Erythroblast (primary cell): ENCODE results near the gene EPHA4.

Experiments
- GATA1 ChIP-seq: IDR thresholded peaks from 2 replicates; pipeline ENCODE4 v1.6.1; 2011; ENCODE audit warnings: low read depth, mild to moderate bottlenecking, control low read depth, low read length, moderate library complexity
- POLR2A ChIP-seq: IDR thresholded peaks from 2 replicates; pipeline ENCODE4 v1.6.1; 2011; ENCODE audit warnings: mild to moderate bottlenecking, low read length

DNA sequence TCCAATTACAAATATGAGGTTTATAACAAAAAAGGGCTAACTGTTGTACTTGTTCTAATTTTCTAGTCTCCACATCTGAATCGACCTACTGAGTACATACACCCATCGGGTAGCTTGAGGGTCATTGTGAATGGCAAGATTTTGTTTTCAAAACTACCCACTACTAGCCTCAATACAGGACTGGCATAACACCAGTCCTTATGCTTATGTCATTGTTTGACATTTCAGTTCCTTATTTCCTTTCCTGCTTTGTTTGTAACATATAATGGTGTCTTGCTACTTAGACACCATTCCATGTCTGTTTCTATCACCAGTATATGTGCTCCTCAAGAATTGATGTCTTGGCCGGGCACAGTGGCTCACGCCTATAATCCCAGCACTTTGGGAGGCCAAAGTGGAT is 86.0 kb downstream of the EPHA4 start:
- TF ChIP-seq POLR2A (no peak), GATA1 (no peak)
